SK-N-SH treated with all-trans-retinoic acid at 6 μM for 48 hours (cell line): Measurements from ENCODE around the gene GATM.
"Not testable (repeated sequence)": the region's sequence is repeated elsewhere in the genome, so short reads cannot be mapped to it uniquely, and the experiment has no call there.

Experiments
- ARNTL ChIP-seq: fragments of 450-650 bp; formaldehyde crosslinking; IDR thresholded peaks from 2 replicates; pipeline ENCODE4 v1.5.0; 2020; ENCODE audit warnings: low read depth, mild to moderate bottlenecking, moderate library complexity, borderline replicate concordance
- CREB5 ChIP-seq: fragments of 250-450 bp; sonication (Bioruptor Pico); IDR thresholded peaks from 2 replicates; pipeline ENCODE4 v1.5.1; 2020; ENCODE audit warnings: low read depth, mild to moderate bottlenecking, moderate library complexity
- ISL1 ChIP-seq: fragments of 250-450 bp; sonication (Bioruptor Pico); IDR thresholded peaks from 2 replicates; pipeline ENCODE4 v2.1.2; 2022; ENCODE audit warnings: mild to moderate bottlenecking, moderate library complexity
- OSR1 ChIP-seq: fragments of 250-450 bp; sonication (Bioruptor Pico); IDR thresholded peaks from 2 replicates; pipeline ENCODE4 v1.8.0; 2022; ENCODE audit warnings: moderate library complexity, mild to moderate bottlenecking, inconsistent platforms
- PATZ1 ChIP-seq: fragments of 250-450 bp; sonication (Bioruptor Pico); IDR thresholded peaks from 2 replicates; pipeline ENCODE4 v1.8.0; 2020; ENCODE audit warnings: mild to moderate bottlenecking, moderate library complexity, borderline replicate concordance
- PPARA ChIP-seq: fragments of 250-450 bp; sonication (Bioruptor Pico); IDR thresholded peaks from 2 replicates; pipeline ENCODE4 v1.5.0; 2020; ENCODE audit warnings: mild to moderate bottlenecking, borderline replicate concordance
- RARB ChIP-seq: fragments of 250-450 bp; sonication (Bioruptor Pico); IDR thresholded peaks from 2 replicates; pipeline ENCODE4 v1.8.0; 2021; ENCODE audit warnings: mild to moderate bottlenecking, moderate library complexity
- SNAI2 ChIP-seq: fragments of 250-450 bp; sonication (Bioruptor Pico); IDR thresholded peaks from 2 replicates; pipeline ENCODE4 v1.5.0; 2020; ENCODE audit warnings: mild to moderate bottlenecking, moderate library complexity
- TCF4 ChIP-seq: fragments of 250-450 bp; sonication (Bioruptor Pico); IDR thresholded peaks from 2 replicates; pipeline ENCODE4 v1.8.0; 2021; ENCODE audit warnings: mild to moderate bottlenecking, moderate library complexity, borderline replicate concordance
- TSHZ2 ChIP-seq: fragments of 250-450 bp; sonication (Bioruptor Pico); IDR thresholded peaks from 2 replicates; pipeline ENCODE4 v1.5.0; 2020; ENCODE audit warnings: mild to moderate bottlenecking, moderate library complexity
- ZC3H10 ChIP-seq: fragments of 250-450 bp; sonication (Bioruptor Pico); IDR thresholded peaks from 2 replicates; pipeline ENCODE4 v1.5.1; 2021; ENCODE audit warnings: mild to moderate bottlenecking, moderate library complexity
- ZFP30 ChIP-seq: fragments of 450-650 bp; formaldehyde crosslinking; IDR thresholded peaks from 2 replicates; pipeline ENCODE4 v1.5.0; 2022; ENCODE audit warnings: mild to moderate bottlenecking, moderate library complexity
- ZNF565 ChIP-seq: fragments of 450-650 bp; formaldehyde crosslinking; conservative IDR thresholded peaks from 2 replicates; pipeline ENCODE4 v1.5.0; 2020; ENCODE audit warnings: low read depth, mild to moderate bottlenecking, moderate library complexity
- ZNF70 ChIP-seq: fragments of 450-650 bp; formaldehyde crosslinking; IDR thresholded peaks from 2 replicates; pipeline ENCODE4 v1.5.0; 2020; ENCODE audit warnings: mild to moderate bottlenecking, moderate library complexity

- not testable (repeated sequence) for TF ChIP-seq PPARA; PATZ1; TCF4; RARB (CRISPR knock-in tag); ZNF70 (CRISPR knock-in tag); ARNTL (CRISPR knock-in tag); ZFP30; ISL1 (CRISPR knock-in tag); CREB5 (CRISPR knock-in tag); SNAI2 (CRISPR knock-in tag); OSR1; TSHZ2 (CRISPR knock-in tag); ZC3H10 (CRISPR knock-in tag); ZNF565 (CRISPR knock-in tag)
These were observed 8.3 kb downstream of the GATM start for GRCh38 chr15:45370042-45370441.
